GM21576 (cell line): ENCODE measurements around the gene AKAP13.

Source experiments
- ATAC-seq: cut with Tn5 transposase; IDR thresholded peaks from one replicate; pipeline ENCODE4 v1.9.1; 2021; ENCODE audit warnings: mild to moderate bottlenecking, moderate library complexity; ENCODE audit not compliant: unreplicated experiment

AKAP13 gene

GRCh38 chr15:85718981-85719380 is 338.6 kb downstream of the AKAP13 start:
- no peak for ATAC-seq

- no peak for ATAC-seq
Measured at GRCh38 chr15:85722374-85723152, 342.2 kb downstream of the AKAP13 start.

- ATAC-seq: no peak
Measured at GRCh38 chr15:85723960-85724945, 343.9 kb downstream of the AKAP13 start.

GRCh38 chr15:85725019-85725418 is 344.6 kb downstream of the AKAP13 start:
- no peak for ATAC-seq

- no peak for ATAC-seq
Measured at GRCh38 chr15:85725564-85725963, 345.2 kb downstream of the AKAP13 start.

- no peak for ATAC-seq
Measured at GRCh38 chr15:85726454-85726853, 346.1 kb downstream of the AKAP13 start.

GRCh38 chr15:85727068-85727467 is 346.7 kb downstream of the AKAP13 start:
- ATAC-seq: no peak

GRCh38 chr15:85730001-85730820 is 349.8 kb downstream of the AKAP13 start:
- no peak for ATAC-seq

GRCh38 chr15:85733416-85733815 is 353.0 kb downstream of the AKAP13 start:
- no peak for ATAC-seq

- ATAC-seq: no peak
Measured at GRCh38 chr15:85737061-85737460, 356.7 kb downstream of the AKAP13 start.

GRCh38 chr15:85741021-85741421 is 360.6 kb downstream of the AKAP13 start:
- no peak for ATAC-seq

- no peak for ATAC-seq
Measured at GRCh38 chr15:85741662-85742061, 361.3 kb downstream of the AKAP13 start.

- no peak for ATAC-seq
Measured at GRCh38 chr15:85742186-85742821, 361.9 kb downstream of the AKAP13 start.

- no peak for ATAC-seq
Measured at GRCh38 chr15:85743392-85744055, 363.1 kb downstream of the AKAP13 start.

- ATAC-seq: no peak
Measured at GRCh38 chr15:85744579-85744978, 364.2 kb downstream of the AKAP13 start.

- no peak for ATAC-seq
Measured at GRCh38 chr15:85745023-85745422, 364.6 kb downstream of the AKAP13 start.

GRCh38 chr15:85745525-85746150 is 365.2 kb downstream of the AKAP13 start:
- no peak for ATAC-seq

- ATAC-seq: no peak
Measured at GRCh38 chr15:85746641-85747040, 366.2 kb downstream of the AKAP13 start.

- ATAC-seq: no peak
Measured at GRCh38 chr15:85748176-85748575, 367.8 kb downstream of the AKAP13 start.
